Lower leg skin (tissue), 4 donors: ENCODE data around the gene OTOGL. TPM values are rescaled to one million over a fixed set of nuclear protein-coding genes. Genes with fewer than 3 reads are reported as not detected.

Experiments used
- DNase-seq, 2 donors: peaks; one replicate each; pipeline ENCODE4 v3.0.0-alpha.2; 2019; ENCODE audit warnings: low spot score in 2 of 2
- H3K4me3 ChIP-seq: fragments of 200-600 bp; sonication (generic); 2 replicates; pipeline ENCODE4 v1.5.1; 2017; ENCODE audit warnings: mild to moderate bottlenecking, low read depth; ENCODE audit not compliant: poor library complexity, severe bottlenecking
- POLR2A ChIP-seq, 2 donors: fragments of 450-650 bp; IDR thresholded peaks; one replicate each; pipeline ENCODE4 v1.6.1; 2016 to 2017; ENCODE audit warnings: antibody characterized with exemption in 2 of 2, mild to moderate bottlenecking in 1 of 2, moderate library complexity in 1 of 2
- WGBS, 2 donors: methylation state at CpG; one replicate each; pipeline ENCODE4 v1.1.5; 2018; 5-methylcytosine and 5-hydroxymethylcytosine counted together
- intact Hi-C: fragments of 100-400 bp; cut with DNase I; formaldehyde crosslinking; loops from one replicate; pipeline ENCODE4 v1.15.0; 2023; ENCODE audit warnings: low total_unique reads
- total RNA-seq, 4 donors: library from RNA; depleted of rRNA; stranded (reverse); fragments of >200 nt; gene quantifications; one replicate each; pipeline ENCODE4 v1.1.0, GENCODE V29; 2016
- TF ChIP-seq, protein P1 (sequence below), 3 donors: fragments of 450-650 bp; IDR thresholded peaks; one replicate each; pipeline ENCODE4 v1.5.1; 2016; ENCODE audit warnings: antibody characterized with exemption in 3 of 3, mild to moderate bottlenecking in 3 of 3, moderate library complexity in 2 of 3

The OTOGL gene
- total RNA-seq, 4 donors from 2014 or later: 0.06 to 0.56 (median 0.12) TPM

GRCh38 chr12:80400571-80400991 is 301.2 kb downstream of the OTOGL start:
- intact Hi-C loops: no loop called here
- DNase-seq: peak in 1 of 2 donors; percentile 80
- 44 to 53% methylated on average over 20 of the region's 20 CpGs for WGBS, 2 donors
- TF ChIP-seq, protein P1, sequence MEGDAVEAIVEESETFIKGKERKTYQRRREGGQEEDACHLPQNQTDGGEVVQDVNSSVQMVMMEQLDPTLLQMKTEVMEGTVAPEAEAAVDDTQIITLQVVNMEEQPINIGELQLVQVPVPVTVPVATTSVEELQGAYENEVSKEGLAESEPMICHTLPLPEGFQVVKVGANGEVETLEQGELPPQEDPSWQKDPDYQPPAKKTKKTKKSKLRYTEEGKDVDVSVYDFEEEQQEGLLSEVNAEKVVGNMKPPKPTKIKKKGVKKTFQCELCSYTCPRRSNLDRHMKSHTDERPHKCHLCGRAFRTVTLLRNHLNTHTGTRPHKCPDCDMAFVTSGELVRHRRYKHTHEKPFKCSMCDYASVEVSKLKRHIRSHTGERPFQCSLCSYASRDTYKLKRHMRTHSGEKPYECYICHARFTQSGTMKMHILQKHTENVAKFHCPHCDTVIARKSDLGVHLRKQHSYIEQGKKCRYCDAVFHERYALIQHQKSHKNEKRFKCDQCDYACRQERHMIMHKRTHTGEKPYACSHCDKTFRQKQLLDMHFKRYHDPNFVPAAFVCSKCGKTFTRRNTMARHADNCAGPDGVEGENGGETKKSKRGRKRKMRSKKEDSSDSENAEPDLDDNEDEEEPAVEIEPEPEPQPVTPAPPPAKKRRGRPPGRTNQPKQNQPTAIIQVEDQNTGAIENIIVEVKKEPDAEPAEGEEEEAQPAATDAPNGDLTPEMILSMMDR (IDR thresholded peaks at IDR 0.05): no peak
- TF ChIP-seq POLR2A (IDR thresholded peaks at IDR 0.05): no peak
- no peak overlapping the region for H3K4me3 ChIP-seq

GRCh38 chr12:80401191-80401590 is 301.9 kb downstream of the OTOGL start:
- 87 to 89% methylated on average over 3 of the region's 3 CpGs for WGBS, 2 donors
- DNase-seq: no peak
- intact Hi-C loops: no loop called here
- no peak for TF ChIP-seq POLR2A (IDR thresholded peaks at IDR 0.05)
- TF ChIP-seq, protein P1 (IDR thresholded peaks at IDR 0.05): no peak
- H3K4me3 ChIP-seq: no peak overlapping the region

GRCh38 chr12:80404629-80405028 is 305.3 kb downstream of the OTOGL start:
- DNase-seq: no peak
- no peak for TF ChIP-seq POLR2A (IDR thresholded peaks at IDR 0.05)
- TF ChIP-seq, protein P1 (IDR thresholded peaks at IDR 0.05): no peak
- WGBS, 2 donors: 61% methylated on average over 2 of the region's 2 CpGs
- H3K4me3 ChIP-seq: no peak overlapping the region
- intact Hi-C loops: no loop called here

DNA sequence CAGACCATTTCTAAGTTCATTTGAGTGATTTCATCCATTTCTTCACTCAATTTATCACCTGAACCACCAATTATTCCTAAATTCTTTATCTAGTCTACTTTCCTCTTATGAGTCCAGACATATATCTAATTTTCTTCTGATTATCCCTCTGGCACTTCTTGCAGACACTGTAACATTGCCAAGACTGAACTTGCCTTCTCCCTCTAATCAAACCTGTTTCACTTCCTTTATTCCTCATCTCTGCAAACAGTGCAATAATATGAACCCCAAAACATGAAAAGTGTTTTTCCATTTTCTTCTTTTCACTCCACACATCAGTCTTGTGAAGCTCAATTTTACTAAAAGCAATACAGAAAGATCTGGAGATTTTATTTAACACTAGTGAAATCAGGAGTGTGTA is 306.9 kb downstream of the OTOGL start:
- no peak for DNase-seq
- intact Hi-C loops: no loop called here
- H3K4me3 ChIP-seq: no peak overlapping the region
- TF ChIP-seq, protein P1 (IDR thresholded peaks at IDR 0.05): no peak
- no peak for TF ChIP-seq POLR2A (IDR thresholded peaks at IDR 0.05)

DNA sequence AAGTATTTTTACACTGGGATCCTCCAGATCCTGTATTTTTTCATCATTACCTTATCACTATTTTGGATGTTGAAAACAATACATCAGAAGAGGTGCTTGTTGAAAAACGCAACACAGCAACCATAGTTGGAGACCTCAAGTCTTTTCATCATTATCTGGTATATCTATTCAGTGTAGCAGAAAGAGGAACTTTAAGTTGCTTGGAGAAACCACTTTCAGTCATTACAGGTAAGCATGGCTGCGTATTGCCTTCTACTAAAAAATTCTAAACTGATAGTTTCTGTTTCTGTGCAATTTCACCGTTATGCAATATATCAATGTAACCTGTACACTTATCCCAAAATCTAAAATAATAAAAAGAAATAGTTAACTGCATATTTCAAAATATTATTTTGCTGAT is 312.4 kb downstream of the OTOGL start:
- no peak for DNase-seq
- no peak for TF ChIP-seq POLR2A (IDR thresholded peaks at IDR 0.05)
- TF ChIP-seq, protein P1 (IDR thresholded peaks at IDR 0.05): no peak
- H3K4me3 ChIP-seq: no peak overlapping the region
- 66 to 70% methylated on average over 3 of the region's 3 CpGs for WGBS, 2 donors
- intact Hi-C loops: loop anchor here (10.0 kb wide), 1 partner anchor 353 kb away; no protein-coding TSS in a partner anchor

DNA sequence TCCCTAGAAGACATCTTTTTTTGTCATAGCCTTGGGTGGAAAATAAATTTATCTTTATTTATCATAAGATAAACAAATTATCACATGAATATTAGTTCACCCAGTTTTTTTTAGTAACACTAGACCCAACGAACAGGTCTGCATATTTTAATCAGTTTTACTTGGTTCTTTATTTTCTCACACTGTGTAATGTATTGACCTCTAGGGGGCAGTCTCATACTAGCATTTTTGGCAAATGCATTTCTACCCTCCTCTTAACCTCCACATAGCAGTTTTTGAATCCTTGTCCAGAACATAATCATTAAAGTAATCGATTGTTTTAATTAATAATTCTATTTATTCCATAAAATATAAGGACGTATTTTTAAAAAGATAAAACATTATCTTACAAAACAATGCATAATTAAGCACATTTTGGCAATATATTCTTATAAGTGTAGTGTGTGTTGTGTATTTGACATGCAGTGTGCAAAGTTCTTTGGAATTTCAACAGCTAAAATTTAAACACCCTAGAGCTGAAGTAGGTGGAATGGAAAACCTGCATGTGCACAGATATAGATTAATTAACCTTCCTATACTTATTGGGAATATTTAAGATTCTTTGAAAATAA is 313.1 kb downstream of the OTOGL start:
- no peak overlapping the region for H3K4me3 ChIP-seq
- WGBS, 2 donors: 6 to 7% methylated on average over 3 of the region's 3 CpGs
- TF ChIP-seq POLR2A (IDR thresholded peaks at IDR 0.05): no peak
- TF ChIP-seq, protein P1 (IDR thresholded peaks at IDR 0.05): no peak
- intact Hi-C loops: loop anchor here (10.0 kb wide), 1 partner anchor 352 kb away; no protein-coding TSS in a partner anchor
- DNase-seq: no peak
